Measurements from ENCODE around the gene PTPRT. TPM values are rescaled to one million over a fixed set of nuclear protein-coding genes. Genes with fewer than 3 reads are reported as not detected.

Gene PTPRT
- total RNA-seq, 1 experiment from 2014 or later: not detected

DNA sequence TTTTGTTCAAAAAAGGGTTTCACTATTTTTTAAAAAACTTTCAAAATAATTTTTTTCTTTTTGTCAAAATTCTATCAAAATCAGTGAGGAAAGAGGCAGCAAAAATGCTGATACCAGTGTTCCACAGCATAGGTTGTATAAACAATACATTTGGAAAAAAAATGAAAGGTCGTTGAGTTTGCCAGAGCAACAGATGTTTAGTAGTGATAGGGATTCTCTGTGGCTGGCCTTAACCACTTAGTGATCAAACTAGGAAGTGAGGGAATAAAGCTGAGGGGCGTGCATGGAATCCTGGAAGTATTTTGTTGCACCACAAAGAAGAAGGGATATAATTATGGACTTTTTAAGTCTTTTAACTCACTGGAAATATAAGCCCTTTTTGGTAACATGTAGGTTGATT lies 1016.3 kb downstream of the PTPRT start:
- ChIA-PET RAD21 (ENCODE audit: low non-redundant PET in 1 of 2, low total read pairs in 2 of 2, uncharacterized antibody in 2 of 2, unreplicated experiment in 2 of 2) (no interaction called here), POLR2A (no interaction called here), CTCF (no interaction called here)
- H3K4me2 ChIP-seq (ENCODE audit: low read length): no peak overlapping the region
- H3K4me3 ChIP-seq (replicated peaks in 1 of 2; ENCODE audit: low read depth in 1 of 2, low read length in 2 of 2): no peak overlapping the region
- H3K36me3 ChIP-seq (ENCODE audit: control insufficient read depth in 1 of 2, insufficient read depth in 2 of 2, low read length in 2 of 2): no peaks in the 10 kb centered on the region
- peaks cover 0 to 25% of the 10 kb centered on the region in 2 experiments; a peak in 2 of 4 replicates for H3K9me3 ChIP-seq (ENCODE audit: control insufficient read depth in 1 of 2, insufficient read depth in 1 of 2, low read depth in 1 of 2, low read length in 2 of 2)
- DNase-seq (ENCODE audit: low read depth, low spot score) (no peak), ATAC-seq (no peak)
- intact Hi-C loops (cut with micrococcal nuclease): no loop called here
- no peak overlapping the region for H3K27ac ChIP-seq (ENCODE audit: low read depth, low read length)
- H4K20me1 ChIP-seq (ENCODE audit: insufficient read depth): no peaks in the 10 kb centered on the region
- no TSS peak for BruUV-seq (replicated peaks)
- H3K9me2 ChIP-seq (ENCODE audit: insufficient read depth): no peaks in the 10 kb centered on the region
- no peaks in the 10 kb centered on the region for H3K79me2 ChIP-seq (ENCODE audit: insufficient read depth, low read length)
- H3K27me3 ChIP-seq (ENCODE audit: insufficient read depth, low read length): no peaks in the 10 kb centered on the region
- TF ChIP-seq SIN3A (IDR thresholded peaks at IDR 0.05; ENCODE audit: low read depth) (no peak), SRF (IDR thresholded peaks at IDR 0.05; ENCODE audit: low read depth) (no peak), EZH2phosphoT487 (IDR thresholded peaks at IDR 0.05; ENCODE audit: borderline replicate concordance) (no peak)
- TF ChIP-seq, protein P1, sequence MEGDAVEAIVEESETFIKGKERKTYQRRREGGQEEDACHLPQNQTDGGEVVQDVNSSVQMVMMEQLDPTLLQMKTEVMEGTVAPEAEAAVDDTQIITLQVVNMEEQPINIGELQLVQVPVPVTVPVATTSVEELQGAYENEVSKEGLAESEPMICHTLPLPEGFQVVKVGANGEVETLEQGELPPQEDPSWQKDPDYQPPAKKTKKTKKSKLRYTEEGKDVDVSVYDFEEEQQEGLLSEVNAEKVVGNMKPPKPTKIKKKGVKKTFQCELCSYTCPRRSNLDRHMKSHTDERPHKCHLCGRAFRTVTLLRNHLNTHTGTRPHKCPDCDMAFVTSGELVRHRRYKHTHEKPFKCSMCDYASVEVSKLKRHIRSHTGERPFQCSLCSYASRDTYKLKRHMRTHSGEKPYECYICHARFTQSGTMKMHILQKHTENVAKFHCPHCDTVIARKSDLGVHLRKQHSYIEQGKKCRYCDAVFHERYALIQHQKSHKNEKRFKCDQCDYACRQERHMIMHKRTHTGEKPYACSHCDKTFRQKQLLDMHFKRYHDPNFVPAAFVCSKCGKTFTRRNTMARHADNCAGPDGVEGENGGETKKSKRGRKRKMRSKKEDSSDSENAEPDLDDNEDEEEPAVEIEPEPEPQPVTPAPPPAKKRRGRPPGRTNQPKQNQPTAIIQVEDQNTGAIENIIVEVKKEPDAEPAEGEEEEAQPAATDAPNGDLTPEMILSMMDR (IDR thresholded peaks at IDR 0.05 in 2 of 3, conservative IDR thresholded peaks at IDR 0.05 in 1 of 3; ENCODE audit: borderline replicate concordance in 1 of 3, insufficient read depth in 1 of 3, low read depth in 2 of 3, low read length in 2 of 3): no peak
- TF ChIP-seq, protein P2, sequence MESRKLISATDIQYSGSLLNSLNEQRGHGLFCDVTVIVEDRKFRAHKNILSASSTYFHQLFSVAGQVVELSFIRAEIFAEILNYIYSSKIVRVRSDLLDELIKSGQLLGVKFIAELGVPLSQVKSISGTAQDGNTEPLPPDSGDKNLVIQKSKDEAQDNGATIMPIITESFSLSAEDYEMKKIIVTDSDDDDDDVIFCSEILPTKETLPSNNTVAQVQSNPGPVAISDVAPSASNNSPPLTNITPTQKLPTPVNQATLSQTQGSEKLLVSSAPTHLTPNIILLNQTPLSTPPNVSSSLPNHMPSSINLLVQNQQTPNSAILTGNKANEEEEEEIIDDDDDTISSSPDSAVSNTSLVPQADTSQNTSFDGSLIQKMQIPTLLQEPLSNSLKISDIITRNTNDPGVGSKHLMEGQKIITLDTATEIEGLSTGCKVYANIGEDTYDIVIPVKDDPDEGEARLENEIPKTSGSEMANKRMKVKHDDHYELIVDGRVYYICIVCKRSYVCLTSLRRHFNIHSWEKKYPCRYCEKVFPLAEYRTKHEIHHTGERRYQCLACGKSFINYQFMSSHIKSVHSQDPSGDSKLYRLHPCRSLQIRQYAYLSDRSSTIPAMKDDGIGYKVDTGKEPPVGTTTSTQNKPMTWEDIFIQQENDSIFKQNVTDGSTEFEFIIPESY (IDR thresholded peaks at IDR 0.05; ENCODE audit: extremely low read depth, insufficient replicate concordance, low read length): no peak
- TF ChIP-seq, protein P3, sequence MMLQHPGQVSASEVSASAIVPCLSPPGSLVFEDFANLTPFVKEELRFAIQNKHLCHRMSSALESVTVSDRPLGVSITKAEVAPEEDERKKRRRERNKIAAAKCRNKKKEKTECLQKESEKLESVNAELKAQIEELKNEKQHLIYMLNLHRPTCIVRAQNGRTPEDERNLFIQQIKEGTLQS (IDR thresholded peaks at IDR 0.05): no peak
- TF ChIP-seq, protein P4, sequence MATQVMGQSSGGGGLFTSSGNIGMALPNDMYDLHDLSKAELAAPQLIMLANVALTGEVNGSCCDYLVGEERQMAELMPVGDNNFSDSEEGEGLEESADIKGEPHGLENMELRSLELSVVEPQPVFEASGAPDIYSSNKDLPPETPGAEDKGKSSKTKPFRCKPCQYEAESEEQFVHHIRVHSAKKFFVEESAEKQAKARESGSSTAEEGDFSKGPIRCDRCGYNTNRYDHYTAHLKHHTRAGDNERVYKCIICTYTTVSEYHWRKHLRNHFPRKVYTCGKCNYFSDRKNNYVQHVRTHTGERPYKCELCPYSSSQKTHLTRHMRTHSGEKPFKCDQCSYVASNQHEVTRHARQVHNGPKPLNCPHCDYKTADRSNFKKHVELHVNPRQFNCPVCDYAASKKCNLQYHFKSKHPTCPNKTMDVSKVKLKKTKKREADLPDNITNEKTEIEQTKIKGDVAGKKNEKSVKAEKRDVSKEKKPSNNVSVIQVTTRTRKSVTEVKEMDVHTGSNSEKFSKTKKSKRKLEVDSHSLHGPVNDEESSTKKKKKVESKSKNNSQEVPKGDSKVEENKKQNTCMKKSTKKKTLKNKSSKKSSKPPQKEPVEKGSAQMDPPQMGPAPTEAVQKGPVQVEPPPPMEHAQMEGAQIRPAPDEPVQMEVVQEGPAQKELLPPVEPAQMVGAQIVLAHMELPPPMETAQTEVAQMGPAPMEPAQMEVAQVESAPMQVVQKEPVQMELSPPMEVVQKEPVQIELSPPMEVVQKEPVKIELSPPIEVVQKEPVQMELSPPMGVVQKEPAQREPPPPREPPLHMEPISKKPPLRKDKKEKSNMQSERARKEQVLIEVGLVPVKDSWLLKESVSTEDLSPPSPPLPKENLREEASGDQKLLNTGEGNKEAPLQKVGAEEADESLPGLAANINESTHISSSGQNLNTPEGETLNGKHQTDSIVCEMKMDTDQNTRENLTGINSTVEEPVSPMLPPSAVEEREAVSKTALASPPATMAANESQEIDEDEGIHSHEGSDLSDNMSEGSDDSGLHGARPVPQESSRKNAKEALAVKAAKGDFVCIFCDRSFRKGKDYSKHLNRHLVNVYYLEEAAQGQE (IDR thresholded peaks at IDR 0.05; ENCODE audit: low read depth): no peak
- TF ChIP-seq, protein P5, sequence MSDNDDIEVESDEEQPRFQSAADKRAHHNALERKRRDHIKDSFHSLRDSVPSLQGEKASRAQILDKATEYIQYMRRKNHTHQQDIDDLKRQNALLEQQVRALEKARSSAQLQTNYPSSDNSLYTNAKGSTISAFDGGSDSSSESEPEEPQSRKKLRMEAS (IDR thresholded peaks at IDR 0.05): no peak
- H3K9ac ChIP-seq (ENCODE audit: low read length): no peak overlapping the region
- H2AFZ ChIP-seq (ENCODE audit: low read depth, low read length, poor library complexity, severe bottlenecking): no peak overlapping the region
- no peaks in the 10 kb centered on the region for H3K4me1 ChIP-seq (ENCODE audit: control insufficient read depth in 1 of 2, insufficient read depth in 2 of 2, low read length in 2 of 2)

All from HCT116 (cell line).